HL-60 (cell line): Measurements from ENCODE around the gene CSNK1A1L.

ENCODE experiments used
- DNase-seq, 2 experiments: peaks; one replicate each; pipeline ENCODE4 v3.0.0-alpha.2; 2010 to 2020; ENCODE audit warnings: low read depth in 1 of 2, low spot score in 1 of 2
- H3K27ac ChIP-seq: fragments of 250-450 bp; sonication (Bioruptor Pico); replicated peaks from 2 replicates; pipeline ENCODE4 v1.5.1; 2020; ENCODE audit warnings: mild to moderate bottlenecking, moderate library complexity
- H3K27me3 ChIP-seq: fragments of 250-450 bp; sonication (Bioruptor Pico); 2 replicates; pipeline ENCODE4 v1.5.1; 2021; ENCODE audit warnings: mild to moderate bottlenecking, moderate library complexity; ENCODE audit not compliant: insufficient read depth, poor library complexity, severe bottlenecking
- H3K4me3 ChIP-seq: replicated peaks from 2 replicates; pipeline ENCODE4 v1.5.1; 2011; ENCODE audit warnings: mild to moderate bottlenecking, control low read depth, low read length; ENCODE audit not compliant: insufficient read depth
- CTCF ChIP-seq: IDR thresholded peaks from one replicate; pipeline ENCODE4 v1.5.1; 2011; ENCODE audit warnings: low read length, control low read depth, inconsistent platforms; ENCODE audit not compliant: insufficient read depth
- GABPA ChIP-seq: IDR thresholded peaks from 2 replicates; pipeline ENCODE4 v1.6.1; 2012; ENCODE audit warnings: low read depth
- POLR2AphosphoS5 ChIP-seq: IDR thresholded peaks from 2 replicates; pipeline ENCODE4 v1.6.1; 2012; ENCODE audit warnings: low read depth
- REST ChIP-seq: IDR thresholded peaks from 2 replicates; pipeline ENCODE4 v1.6.1; 2012; ENCODE audit warnings: low read depth; ENCODE audit not compliant: insufficient replicate concordance
- SPI1 ChIP-seq: IDR thresholded peaks from 2 replicates; pipeline ENCODE4 v1.6.1; 2012; ENCODE audit warnings: low read depth, mild to moderate bottlenecking, borderline replicate concordance

The CSNK1A1L gene

GRCh38 chr13:37101201-37101600 lies 4.3 kb downstream of the CSNK1A1L start:
- TF ChIP-seq CTCF (no peak), GABPA (no peak), REST (no peak), SPI1 (no peak), POLR2AphosphoS5 (no peak)
- no peak for DNase-seq

DNA sequence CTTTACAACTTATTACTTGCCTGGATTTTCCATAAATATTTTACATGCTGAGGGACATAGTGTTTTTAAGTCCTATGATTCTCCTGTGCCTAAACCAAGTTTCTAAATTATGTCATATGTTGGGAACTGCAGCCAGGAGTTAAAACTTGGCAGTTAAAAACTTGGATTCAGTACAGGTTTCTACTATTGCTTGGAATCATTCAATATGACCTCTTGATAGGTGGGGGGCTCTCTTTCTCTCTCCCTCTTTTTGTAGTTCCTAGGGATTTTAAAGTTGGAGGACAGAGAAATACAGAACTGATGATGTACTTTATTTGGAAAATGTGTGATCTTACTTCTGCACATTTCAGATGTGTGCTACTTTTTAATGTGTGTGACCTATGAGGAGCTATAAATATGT lies 4.7 kb downstream of the CSNK1A1L start:
- TF ChIP-seq REST (no peak), POLR2AphosphoS5 (no peak), CTCF (no peak), SPI1 (no peak), GABPA (no peak)
- H3K4me3 ChIP-seq: no peak overlapping the region
- DNase-seq: no peak

More at GRCh38 chr13:37101201-37101600, 4.3 kb downstream of the CSNK1A1L start:
- H3K27me3 ChIP-seq: peaks cover 5% of the 10 kb centered on the region
- H3K27ac ChIP-seq: no peak overlapping the region
- no peak overlapping the region for H3K4me3 ChIP-seq

GRCh38 chr13:37097076-37097475 lies 8.4 kb downstream of the CSNK1A1L start:
- no peak overlapping the region for H3K27ac ChIP-seq
- peaks cover 5% of the 10 kb centered on the region for H3K27me3 ChIP-seq
- no peak overlapping the region for H3K4me3 ChIP-seq
- TF ChIP-seq POLR2AphosphoS5: no peak
- TF ChIP-seq GABPA: no peak
- no peak for TF ChIP-seq CTCF
- no peak for TF ChIP-seq REST
- no peak for TF ChIP-seq SPI1
- no peak for DNase-seq

More for the DNA sequence above, 4.7 kb downstream of the CSNK1A1L start:
- Histone ChIP-seq H3K27me3 (peaks cover 5% of the 10 kb centered on the region), H3K27ac (no peak overlapping the region)
